Lower leg skin (tissue), 3 donors: Measurements from ENCODE around the gene TMEM181.

Experiments used
- CTCF ChIP-seq, 3 donors: fragments of 450-650 bp; IDR thresholded peaks; one replicate each; pipeline ENCODE4 v1.5.1; 2016; ENCODE audit warnings: antibody characterized with exemption in 3 of 3, mild to moderate bottlenecking in 3 of 3, moderate library complexity in 2 of 3
- POLR2A ChIP-seq, 2 donors: fragments of 450-650 bp; IDR thresholded peaks; one replicate each; pipeline ENCODE4 v1.6.1; 2016 to 2017; ENCODE audit warnings: antibody characterized with exemption in 2 of 2, mild to moderate bottlenecking in 1 of 2, moderate library complexity in 1 of 2

- TF ChIP-seq CTCF (IDR thresholded peaks at IDR 0.05): no peak
- no peak for TF ChIP-seq POLR2A (IDR thresholded peaks at IDR 0.05)
Observed at GRCh38 chr6:158646023-158646910, 86.4 kb downstream of the TMEM181 start.
